ENCODE results near the gene RNF8.
"Not testable (repeated sequence)": the region's sequence is repeated elsewhere in the genome, so short reads cannot be mapped to it uniquely, and the experiment has no call there.

The RNF8 gene

DNA sequence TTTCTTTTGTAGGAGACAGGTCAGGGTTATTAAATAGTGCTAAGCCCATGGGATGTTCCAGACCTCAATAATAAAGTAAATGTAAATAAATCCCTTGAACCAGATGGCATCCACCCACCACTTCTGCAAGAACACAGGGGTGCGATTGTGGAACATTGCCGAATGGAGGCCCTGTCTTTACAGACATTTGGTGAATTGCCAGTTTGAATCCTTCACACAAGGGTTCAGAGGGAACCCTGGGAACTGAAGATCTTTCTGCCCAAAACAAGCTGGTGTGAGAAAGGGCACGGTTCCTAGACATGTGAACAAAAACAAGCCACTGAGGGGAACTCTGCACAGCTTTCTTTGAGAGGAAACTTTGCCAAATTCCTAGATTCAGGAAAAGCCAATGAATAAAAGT, 30.2 kb upstream of the RNF8 start:
- Histone ChIP-seq H3K9me3 (ENCODE audit: control insufficient read depth, low read length) (no peaks in the 10 kb centered on the region), H3K9ac (ENCODE audit: low read length) (no peak overlapping the region), H3K4me3 (ENCODE audit: low read length) (no peak overlapping the region), H3K4me1 (ENCODE audit: control insufficient read depth, insufficient read depth, low read length) (peaks cover 17% of the 10 kb centered on the region), H3K36me3 (ENCODE audit: control insufficient read depth, insufficient read depth, low read length, severe bottlenecking) (no peaks in the 10 kb centered on the region), H3K27me3 (replicated peaks; ENCODE audit: control insufficient read depth, insufficient read depth, low read length) (no peaks in the 10 kb centered on the region)
- DNase-seq (ENCODE audit: low read depth), result peak; percentile 21

DNA sequence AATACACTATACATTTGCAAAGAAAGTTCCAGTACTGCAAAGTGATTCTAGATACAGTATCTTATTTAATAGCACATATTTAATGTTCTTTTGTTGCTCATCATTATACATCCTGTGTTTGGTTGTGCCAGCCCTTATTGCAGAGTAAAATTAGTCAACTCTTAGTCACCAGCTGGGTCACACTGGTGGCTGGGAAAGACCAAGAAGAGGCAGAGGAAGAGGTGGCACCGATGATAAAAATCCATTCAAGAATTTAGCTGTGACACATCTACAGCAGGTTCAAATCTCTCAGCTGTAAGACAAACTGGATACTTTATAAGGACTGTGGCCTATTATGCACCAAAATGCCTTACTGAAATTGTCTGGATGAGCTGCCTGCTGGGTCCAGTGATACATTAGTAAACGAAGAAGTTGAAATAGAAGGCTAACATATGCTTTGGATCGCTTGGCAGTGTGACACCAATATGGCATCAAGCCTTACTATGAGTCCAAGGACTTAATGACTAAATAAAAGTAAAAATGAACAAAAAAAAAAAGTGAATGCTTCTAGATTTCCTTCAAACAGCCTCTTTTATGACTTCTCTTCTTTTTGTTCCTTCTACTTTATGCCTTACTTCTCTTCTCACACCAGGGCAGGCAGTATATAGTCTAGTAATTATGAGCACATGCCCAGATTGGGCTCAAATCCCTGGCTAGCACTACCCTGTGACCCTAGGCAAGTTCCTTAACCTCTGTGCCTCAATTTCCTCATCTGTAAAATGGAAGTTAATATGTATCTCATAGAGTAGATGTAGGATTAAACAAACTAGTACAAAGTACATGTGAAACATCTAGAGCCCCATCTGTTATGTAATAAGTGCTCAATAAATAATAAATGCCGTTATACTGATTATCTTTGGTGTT, 29.4 kb upstream of the RNF8 start:
- H3K9ac ChIP-seq (ENCODE audit: low read length), result no peak overlapping the region
- no peaks in the 10 kb centered on the region for H3K27me3 ChIP-seq (replicated peaks; ENCODE audit: control insufficient read depth, insufficient read depth, low read length)
- H3K4me1 ChIP-seq (ENCODE audit: control insufficient read depth, insufficient read depth, low read length), result peaks cover 17% of the 10 kb centered on the region
- peak; percentile 25 for DNase-seq (ENCODE audit: low read depth)
- H3K4me3 ChIP-seq (ENCODE audit: low read length), result no peak overlapping the region
- H3K9me3 ChIP-seq (ENCODE audit: control insufficient read depth, low read length), result no peaks in the 10 kb centered on the region
- peaks cover 3% of the 10 kb centered on the region for H3K36me3 ChIP-seq (ENCODE audit: control insufficient read depth, insufficient read depth, low read length, severe bottlenecking)

- H3K9me3 ChIP-seq (ENCODE audit: control insufficient read depth, low read length); DNase-seq (ENCODE audit: low read depth); H3K4me3 ChIP-seq (ENCODE audit: low read length); H3K9ac ChIP-seq (ENCODE audit: low read length); H3K27me3 ChIP-seq (replicated peaks; ENCODE audit: control insufficient read depth, insufficient read depth, low read length); H3K4me1 ChIP-seq (ENCODE audit: control insufficient read depth, insufficient read depth, low read length): not testable (repeated sequence)
- H3K36me3 ChIP-seq (ENCODE audit: control insufficient read depth, insufficient read depth, low read length, severe bottlenecking), result peaks cover 39% of the 10 kb centered on the region
These were observed 23.4 kb upstream of the RNF8 start for GRCh38 chr6:37330345-37330744.

GRCh38 chr6:37331047-37331446, 22.7 kb upstream of the RNF8 start:
- H3K4me3 ChIP-seq (ENCODE audit: low read length), result no peak overlapping the region
- no peaks in the 10 kb centered on the region for H3K4me1 ChIP-seq (ENCODE audit: control insufficient read depth, insufficient read depth, low read length)

DNA sequence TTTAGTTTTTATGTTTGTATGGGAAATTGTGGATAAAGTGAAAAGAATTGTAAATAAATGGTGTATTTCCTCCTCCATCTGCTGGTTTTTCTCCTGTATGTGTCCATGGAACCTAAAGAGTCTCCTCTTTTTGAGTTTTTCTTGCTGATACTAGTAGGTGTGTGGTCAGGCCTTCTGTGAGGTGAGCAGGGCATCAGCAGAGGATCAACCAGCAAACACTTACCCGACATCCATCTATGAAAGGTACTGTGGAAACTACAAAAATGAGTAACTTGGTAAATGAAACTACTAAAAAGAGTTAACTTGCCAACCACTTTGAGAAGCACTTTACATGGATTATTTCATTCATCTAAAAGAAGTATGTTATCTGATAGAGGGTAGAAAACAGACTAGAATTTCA, 20.9 kb upstream of the RNF8 start:
- no peak overlapping the region for H3K9ac ChIP-seq (ENCODE audit: low read length)
- H3K36me3 ChIP-seq (ENCODE audit: control insufficient read depth, insufficient read depth, low read length, severe bottlenecking), result peaks cover 39% of the 10 kb centered on the region
- H3K9me3 ChIP-seq (ENCODE audit: control insufficient read depth, low read length), result no peaks in the 10 kb centered on the region
- H3K4me3 ChIP-seq (ENCODE audit: low read length), result no peak overlapping the region
- no peak for DNase-seq (ENCODE audit: low read depth)
- no peaks in the 10 kb centered on the region for H3K4me1 ChIP-seq (ENCODE audit: control insufficient read depth, insufficient read depth, low read length)
- H3K27me3 ChIP-seq (replicated peaks; ENCODE audit: control insufficient read depth, insufficient read depth, low read length), result no peaks in the 10 kb centered on the region

More at GRCh38 chr6:37331047-37331446, 22.7 kb upstream of the RNF8 start:
- DNase-seq (ENCODE audit: low read depth), result no peak
- Histone ChIP-seq H3K27me3 (replicated peaks; ENCODE audit: control insufficient read depth, insufficient read depth, low read length) (no peaks in the 10 kb centered on the region), H3K36me3 (ENCODE audit: control insufficient read depth, insufficient read depth, low read length, severe bottlenecking) (peaks cover 39% of the 10 kb centered on the region), H3K9me3 (ENCODE audit: control insufficient read depth, low read length) (no peaks in the 10 kb centered on the region), H3K9ac (ENCODE audit: low read length) (no peak overlapping the region)

DNA sequence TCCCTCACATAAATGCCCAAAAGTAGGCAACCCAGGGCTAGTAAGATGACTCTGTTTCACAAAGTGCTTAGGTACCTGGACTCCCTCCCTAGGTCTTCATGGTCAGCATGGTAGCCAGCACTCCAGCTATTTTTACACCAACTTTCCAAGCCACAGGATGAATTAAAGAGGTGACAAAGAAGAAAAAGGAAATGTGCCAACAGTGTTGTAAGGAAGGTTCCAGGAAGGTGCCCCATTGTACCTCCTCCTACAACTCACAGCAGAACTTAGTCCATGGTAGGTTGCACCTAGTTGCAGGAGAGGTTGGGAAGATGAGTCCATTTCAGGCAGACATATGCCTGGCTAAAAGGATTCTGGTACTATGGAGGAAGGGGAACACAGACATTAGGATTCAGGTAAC, 19.7 kb upstream of the RNF8 start:
- Histone ChIP-seq H3K36me3 (ENCODE audit: control insufficient read depth, insufficient read depth, low read length, severe bottlenecking) (peaks cover 39% of the 10 kb centered on the region), H3K4me3 (ENCODE audit: low read length) (no peak overlapping the region), H3K9ac (ENCODE audit: low read length) (no peak overlapping the region), H3K9me3 (ENCODE audit: control insufficient read depth, low read length) (no peaks in the 10 kb centered on the region), H3K27me3 (replicated peaks; ENCODE audit: control insufficient read depth, insufficient read depth, low read length) (no peaks in the 10 kb centered on the region), H3K4me1 (ENCODE audit: control insufficient read depth, insufficient read depth, low read length) (no peaks in the 10 kb centered on the region)
- DNase-seq (ENCODE audit: low read depth), result no peak

DNA sequence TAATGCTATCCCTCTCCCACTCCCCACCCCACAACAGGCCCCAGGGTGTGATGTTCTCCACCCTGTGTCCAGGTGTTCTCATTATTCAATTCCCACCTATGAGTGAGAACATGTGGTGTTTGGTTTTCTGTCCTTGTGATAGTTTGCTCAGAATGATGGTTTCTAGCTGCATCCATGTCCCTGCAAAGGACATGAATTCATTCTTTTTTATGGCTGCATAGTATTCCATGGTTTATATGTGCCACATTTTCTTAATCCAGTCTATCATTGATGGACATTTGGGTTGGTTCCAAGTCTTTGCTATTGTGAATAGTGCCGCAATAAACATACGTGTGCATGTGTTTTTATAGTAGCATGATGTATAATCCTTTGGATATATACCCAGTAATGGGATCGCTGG, 15.5 kb upstream of the RNF8 start:
- DNase-seq (ENCODE audit: low read depth); H3K4me3 ChIP-seq (ENCODE audit: low read length); H3K9me3 ChIP-seq (ENCODE audit: control insufficient read depth, low read length); H3K27me3 ChIP-seq (replicated peaks; ENCODE audit: control insufficient read depth, insufficient read depth, low read length); H3K9ac ChIP-seq (ENCODE audit: low read length); H3K4me1 ChIP-seq (ENCODE audit: control insufficient read depth, insufficient read depth, low read length); H3K36me3 ChIP-seq (ENCODE audit: control insufficient read depth, insufficient read depth, low read length, severe bottlenecking): not testable (repeated sequence)

DNA sequence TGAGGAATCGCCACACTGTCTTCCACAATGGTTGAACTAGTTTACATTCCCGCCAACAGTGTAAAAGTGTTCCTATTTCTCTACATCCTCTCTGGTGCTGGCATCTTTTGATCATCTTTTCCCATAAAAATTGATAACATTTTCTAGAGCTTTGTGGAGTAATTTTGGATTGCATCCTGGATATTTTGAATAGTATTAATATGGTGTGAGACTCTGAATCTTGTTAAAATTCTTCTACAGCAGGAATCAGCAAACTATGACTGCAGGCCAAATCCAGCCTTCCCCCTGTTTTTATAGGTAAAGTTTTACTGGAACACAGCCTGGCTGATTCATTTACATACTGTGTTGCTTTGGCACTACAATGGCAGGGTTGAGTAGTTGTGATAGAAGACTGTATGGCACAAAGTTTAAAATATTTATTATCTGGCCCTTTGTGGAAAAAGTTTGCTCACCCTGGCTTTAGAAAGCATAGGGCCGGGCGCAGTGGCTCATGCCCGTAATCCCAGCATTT, 15.0 kb upstream of the RNF8 start:
- H3K9me3 ChIP-seq (ENCODE audit: control insufficient read depth, low read length), result no peaks in the 10 kb centered on the region
- no peak for DNase-seq (ENCODE audit: low read depth)
- peaks cover 8% of the 10 kb centered on the region for H3K27me3 ChIP-seq (replicated peaks; ENCODE audit: control insufficient read depth, insufficient read depth, low read length)
- no peak overlapping the region for H3K4me3 ChIP-seq (ENCODE audit: low read length)
- no peak overlapping the region for H3K9ac ChIP-seq (ENCODE audit: low read length)
- H3K36me3 ChIP-seq (ENCODE audit: control insufficient read depth, insufficient read depth, low read length, severe bottlenecking), result peaks cover 4% of the 10 kb centered on the region
- H3K4me1 ChIP-seq (ENCODE audit: control insufficient read depth, insufficient read depth, low read length), result no peaks in the 10 kb centered on the region

DNA sequence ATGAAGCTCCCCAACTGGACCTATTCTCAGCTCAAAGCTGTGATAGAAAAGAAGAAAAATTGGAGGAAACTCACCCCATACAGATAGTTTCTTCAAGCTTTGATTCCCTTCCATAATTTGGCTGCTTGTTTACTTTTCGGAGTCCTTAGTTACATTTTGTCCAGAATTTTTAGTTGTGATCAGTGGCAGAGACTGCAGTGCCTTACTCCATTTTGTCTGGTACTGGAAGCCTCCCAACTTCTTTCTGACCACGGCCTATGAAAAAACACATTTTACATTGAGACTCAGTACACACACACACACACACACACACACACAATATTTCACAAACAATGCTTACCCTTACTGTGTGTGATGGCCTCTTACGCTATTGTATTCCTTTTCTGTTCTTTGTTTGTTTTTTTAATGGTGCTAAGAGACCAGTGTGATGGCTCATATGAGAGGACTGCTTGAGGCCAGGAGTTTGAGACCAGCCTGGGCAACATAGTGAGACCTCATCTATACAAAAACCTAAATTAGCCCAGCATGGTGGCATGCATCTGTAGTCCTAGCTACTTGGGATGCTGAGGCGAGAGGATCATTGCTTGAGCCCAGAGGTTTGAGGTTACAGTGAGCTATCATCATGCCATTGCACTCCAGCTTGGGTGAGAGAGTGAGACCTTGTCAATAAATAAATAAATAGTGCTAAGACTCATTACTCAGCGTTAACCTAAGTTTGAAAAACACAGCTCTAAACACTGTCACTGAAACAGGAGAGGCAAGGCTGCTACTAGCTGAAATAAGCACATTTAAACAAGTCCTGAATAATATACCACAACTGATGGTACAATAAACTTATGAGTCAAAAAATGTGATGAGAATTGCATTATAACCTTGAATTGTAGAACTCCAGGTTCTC, 13.8 kb upstream of the RNF8 start:
- H3K9me3 ChIP-seq (ENCODE audit: control insufficient read depth, low read length), result no peaks in the 10 kb centered on the region
- H3K4me3 ChIP-seq (ENCODE audit: low read length), result no peak overlapping the region
- H3K27me3 ChIP-seq (replicated peaks; ENCODE audit: control insufficient read depth, insufficient read depth, low read length), result peaks cover 12% of the 10 kb centered on the region
- H3K4me1 ChIP-seq (ENCODE audit: control insufficient read depth, insufficient read depth, low read length), result no peaks in the 10 kb centered on the region
- H3K9ac ChIP-seq (ENCODE audit: low read length), result no peak overlapping the region
- no peak for DNase-seq (ENCODE audit: low read depth)
- no peaks in the 10 kb centered on the region for H3K36me3 ChIP-seq (ENCODE audit: control insufficient read depth, insufficient read depth, low read length, severe bottlenecking)

DNA sequence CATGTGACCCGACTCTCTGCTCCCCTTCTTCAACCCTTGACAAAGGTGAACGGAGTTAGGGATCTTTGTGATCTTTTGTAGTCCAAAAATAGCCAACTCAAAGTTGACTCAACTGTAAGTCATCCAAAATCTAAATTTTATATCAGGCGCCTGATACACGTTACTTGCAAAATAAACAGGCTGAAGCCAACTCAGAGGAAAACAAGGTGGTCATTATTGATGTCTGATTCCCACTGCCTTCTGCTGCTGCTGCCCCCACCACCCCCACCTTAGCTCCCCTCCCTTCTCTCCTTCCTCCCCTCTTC, 13.2 kb upstream of the RNF8 start:
- H3K4me1 ChIP-seq (ENCODE audit: control insufficient read depth, insufficient read depth, low read length), result no peaks in the 10 kb centered on the region
- H3K9me3 ChIP-seq (ENCODE audit: control insufficient read depth, low read length), result no peaks in the 10 kb centered on the region
- no peak overlapping the region for H3K9ac ChIP-seq (ENCODE audit: low read length)
- H3K4me3 ChIP-seq (ENCODE audit: low read length), result no peak overlapping the region
- H3K36me3 ChIP-seq (ENCODE audit: control insufficient read depth, insufficient read depth, low read length, severe bottlenecking), result no peaks in the 10 kb centered on the region
- no peak for DNase-seq (ENCODE audit: low read depth)
- H3K27me3 ChIP-seq (replicated peaks; ENCODE audit: control insufficient read depth, insufficient read depth, low read length), result peaks cover 12% of the 10 kb centered on the region

- Histone ChIP-seq H3K4me1 (ENCODE audit: control insufficient read depth, insufficient read depth, low read length) (no peaks in the 10 kb centered on the region), H3K27me3 (replicated peaks; ENCODE audit: control insufficient read depth, insufficient read depth, low read length) (peaks cover 12% of the 10 kb centered on the region), H3K9me3 (ENCODE audit: control insufficient read depth, low read length) (no peaks in the 10 kb centered on the region), H3K4me3 (ENCODE audit: low read length) (no peak overlapping the region), H3K36me3 (ENCODE audit: control insufficient read depth, insufficient read depth, low read length, severe bottlenecking) (no peaks in the 10 kb centered on the region), H3K9ac (ENCODE audit: low read length) (no peak overlapping the region)
- DNase-seq (ENCODE audit: low read depth), result no peak
These were observed 10.5 kb upstream of the RNF8 start for GRCh38 chr6:37343248-37343647.
